ENCODE results near the gene COPZ2.
"Not testable (repeated sequence)": the region's sequence is repeated elsewhere in the genome, so short reads cannot be mapped to it uniquely, and the experiment has no call there.

Gene COPZ2

GRCh38 chr17:48055531-48056245 is 18.1 kb upstream of the COPZ2 start:
- DNase-seq (ENCODE audit: low spot score): peak; percentile 80

GRCh38 chr17:48054238-48055185 is 16.9 kb upstream of the COPZ2 start:
- peak; percentile 77 for DNase-seq (ENCODE audit: low spot score)

- no peak for DNase-seq (ENCODE audit: low spot score)
These were observed 16.2 kb upstream of the COPZ2 start for GRCh38 chr17:48053758-48054237.

- no peak for DNase-seq (ENCODE audit: low spot score)
These were observed 15.6 kb upstream of the COPZ2 start for GRCh38 chr17:48052956-48053757.

GRCh38 chr17:48051706-48052486 is 14.3 kb upstream of the COPZ2 start:
- DNase-seq (ENCODE audit: low spot score): peak; percentile 47

- DNase-seq (ENCODE audit: low spot score): no peak
These were observed 13.7 kb upstream of the COPZ2 start for GRCh38 chr17:48051283-48051682.

GRCh38 chr17:48048384-48049126 is 11.0 kb upstream of the COPZ2 start:
- DNase-seq (ENCODE audit: low spot score): peak; percentile 93

- DNase-seq (ENCODE audit: low spot score): peak; percentile 97
These were observed 10.3 kb upstream of the COPZ2 start, which contains the start of gene NFE2L1 for GRCh38 chr17:48047741-48048383. Gene NFE2L1, plus strand, starts transcription at chr17:48048359. Its CDS starts 2,760 bp downstream, at chr17:48051119.

GRCh38 chr17:48047113-48047740 is 9.6 kb upstream of the COPZ2 start:
- no peak for DNase-seq (ENCODE audit: low spot score)

GRCh38 chr17:48046296-48046695 is 8.7 kb upstream of the COPZ2 start:
- DNase-seq (ENCODE audit: low spot score): no peak

GRCh38 chr17:48045316-48046001 is 7.9 kb upstream of the COPZ2 start:
- no peak for DNase-seq (ENCODE audit: low spot score)

- DNase-seq (ENCODE audit: low spot score): no peak
These were observed 7.3 kb upstream of the COPZ2 start for GRCh38 chr17:48044851-48045250.

GRCh38 chr17:48043176-48043575 is 5.6 kb upstream of the COPZ2 start:
- DNase-seq (ENCODE audit: low spot score): no peak

GRCh38 chr17:48038687-48039086 is 1.1 kb upstream of the COPZ2 start:
- no peak for DNase-seq (ENCODE audit: low spot score)

- no peak for DNase-seq (ENCODE audit: low spot score)
These were observed 284 bp upstream of the COPZ2 start for GRCh38 chr17:48037838-48038323.

- no peak for DNase-seq (ENCODE audit: low spot score)
These were observed 933 bp downstream of the COPZ2 start for GRCh38 chr17:48036693-48037035.

GRCh38 chr17:48034734-48035133 is 2.9 kb downstream of the COPZ2 start:
- not testable (repeated sequence) for DNase-seq (ENCODE audit: low spot score)

GRCh38 chr17:48031966-48032365 is 5.6 kb downstream of the COPZ2 start:
- DNase-seq (ENCODE audit: low spot score): no peak

- no peak for DNase-seq (ENCODE audit: low spot score)
These were observed 7.1 kb downstream of the COPZ2 start for GRCh38 chr17:48030531-48030930.

Measured in GM03348 (cell line).